UCSD-AML1 (cell line): ENCODE data around the gene PIGO.

Experiments used
- DNase-seq: peaks from one replicate; lab custom pipeline; 2025; ENCODE audit not compliant: unreplicated experiment; lab: John Stamatoyannopoulos, UW

Gene PIGO

GRCh38 chr9:35096035-35096849, at the start of gene PIGO:
TSS of gene PIGO (minus strand) at chr9:35096591. CDS start at chr9:35095565, 1,026 bp downstream.
- peak; percentile 89 for DNase-seq

GRCh38 chr9:35142037-35142436, 45.6 kb upstream of the PIGO start:
- no peak for DNase-seq

- DNase-seq: no peak
Measured at GRCh38 chr9:35140093-35140492, 43.7 kb upstream of the PIGO start.

GRCh38 chr9:35136866-35137265, 40.5 kb upstream of the PIGO start:
- DNase-seq: no peak

- no peak for DNase-seq
Measured at GRCh38 chr9:35135988-35136387, 39.6 kb upstream of the PIGO start.

GRCh38 chr9:35134920-35135319, 38.5 kb upstream of the PIGO start:
- no peak for DNase-seq

GRCh38 chr9:35116898-35117551, 20.6 kb upstream of the PIGO start:
- DNase-seq: peak; percentile 76

GRCh38 chr9:35116539-35116897, 20.1 kb upstream of the PIGO start:
- no peak for DNase-seq

GRCh38 chr9:35115680-35116538, 19.5 kb upstream of the PIGO start, which contains the start of gene ATOSB:
TSS of gene ATOSB (minus strand) at chr9:35115862. CDS start at chr9:35108274, 7,588 bp downstream.
- peak; percentile 100 for DNase-seq

GRCh38 chr9:35114840-35115628, 18.6 kb upstream of the PIGO start:
- peak; percentile 87 for DNase-seq

- peak; percentile 83 for DNase-seq
Measured at GRCh38 chr9:35114113-35114839, 17.9 kb upstream of the PIGO start.

- no peak for DNase-seq
Measured at GRCh38 chr9:35112257-35113020, 16.0 kb upstream of the PIGO start.

GRCh38 chr9:35111001-35111933, 14.9 kb upstream of the PIGO start:
- DNase-seq: peak; percentile 97

GRCh38 chr9:35110327-35110761, 14.0 kb upstream of the PIGO start:
- peak; percentile 27 for DNase-seq

GRCh38 chr9:35108946-35109575, 12.7 kb upstream of the PIGO start:
- DNase-seq: peak; percentile 84

- no peak for DNase-seq
Measured at GRCh38 chr9:35108461-35108860, 12.1 kb upstream of the PIGO start.
